Measurements from ENCODE around the gene ABI2. TPM values are rescaled to one million over a fixed set of nuclear protein-coding genes. Genes with fewer than 3 reads are reported as not detected.

ABI2 gene
- total RNA-seq, 1 experiment from 2014 or later = 65.6 TPM

GRCh38 chr2:203310688-203311436, 17.3 kb upstream of the ABI2 start:
- H3K27me3 Mint-ChIP-seq (ENCODE audit: insufficient read depth, unreplicated experiment) = no peaks in the 10 kb centered on the region
- no peaks in the 10 kb centered on the region for H3K9me3 Mint-ChIP-seq (ENCODE audit: unreplicated experiment)
- DNase-seq (ENCODE audit: unreplicated experiment) = no peak
- no peak for TF ChIP-seq CTCF (IDR thresholded peaks at IDR 0.05; ENCODE audit: unreplicated experiment)
- H3K4me3 Mint-ChIP-seq (ENCODE audit: unreplicated experiment) = no peak overlapping the region
- intact Hi-C loops (cut with micrococcal nuclease) = no loop called here
- CTCF ChIA-PET = no interaction called here
- no peak overlapping the region for H3K27ac Mint-ChIP-seq (ENCODE audit: low read depth, unreplicated experiment)
- no peaks in the 10 kb centered on the region for H3K36me3 Mint-ChIP-seq (ENCODE audit: insufficient read depth, unreplicated experiment)
- H3K4me1 Mint-ChIP-seq (ENCODE audit: insufficient read depth, unreplicated experiment) = no peaks in the 10 kb centered on the region
- BruUV-seq (replicated peaks) = no TSS peak
- POLR2A ChIA-PET = interaction anchor here (1.3 kb wide), 1 partner anchor 63 kb away, joined by 3 read pairs; no protein-coding TSS in a partner anchor

GRCh38 chr2:203326356-203326755, 1.8 kb upstream of the ABI2 start:
- DNase-seq (ENCODE audit: unreplicated experiment) = no peak
- intact Hi-C loops (cut with micrococcal nuclease) = loop anchor here (5.0 kb wide), 2 partner anchors 89 to 126 kb away; partner anchors contain the start of gene CYP20A1
- Mint-ChIP-seq H3K36me3 (ENCODE audit: insufficient read depth, unreplicated experiment) (no peaks in the 10 kb centered on the region), H3K27ac (ENCODE audit: low read depth, unreplicated experiment) (no peak overlapping the region), H3K9me3 (ENCODE audit: unreplicated experiment) (no peaks in the 10 kb centered on the region), H3K4me1 (ENCODE audit: insufficient read depth, unreplicated experiment) (peaks cover 18% of the 10 kb centered on the region), H3K27me3 (ENCODE audit: insufficient read depth, unreplicated experiment) (no peaks in the 10 kb centered on the region), H3K4me3 (ENCODE audit: unreplicated experiment) (no peak overlapping the region)
- BruUV-seq (replicated peaks) = no TSS peak
- no peak for TF ChIP-seq CTCF (IDR thresholded peaks at IDR 0.05; ENCODE audit: unreplicated experiment)
- POLR2A ChIA-PET = interaction anchor here (1.1 to 1.2 kb wide), 2 partner anchors 19 to 24 kb away, joined by 3 read pairs; no protein-coding TSS in a partner anchor
- CTCF ChIA-PET = no interaction called here

DNA sequence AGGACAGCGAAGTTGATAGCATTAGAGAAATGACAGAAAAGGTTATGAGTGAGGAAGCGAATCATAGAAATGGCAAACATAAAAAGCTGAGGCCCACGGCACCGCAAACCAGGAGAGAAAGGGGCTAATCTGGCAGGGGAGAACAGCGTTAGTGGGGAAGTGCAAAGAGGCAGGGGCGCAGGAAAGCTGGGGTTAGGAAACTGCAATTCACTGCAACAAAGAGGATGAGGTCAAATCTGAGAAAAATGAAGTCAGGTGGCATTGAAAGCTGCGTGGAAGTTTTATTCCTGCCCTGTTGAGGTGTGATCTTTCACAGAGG, 653 bp upstream of the ABI2 start:
- BruUV-seq (replicated peaks) = no TSS peak
- peak overlapping the region; percentile 76 for H3K4me3 Mint-ChIP-seq (ENCODE audit: unreplicated experiment)
- intact Hi-C loops (cut with micrococcal nuclease) = loop anchor here (5.0 kb wide), 2 partner anchors 90 to 125 kb away; partner anchors contain the start of gene CYP20A1
- H3K9me3 Mint-ChIP-seq (ENCODE audit: unreplicated experiment) = no peaks in the 10 kb centered on the region
- H3K4me1 Mint-ChIP-seq (ENCODE audit: insufficient read depth, unreplicated experiment) = peaks cover 18% of the 10 kb centered on the region
- no peak for TF ChIP-seq CTCF (IDR thresholded peaks at IDR 0.05; ENCODE audit: unreplicated experiment)
- H3K27ac Mint-ChIP-seq (ENCODE audit: low read depth, unreplicated experiment) = no peak overlapping the region
- H3K27me3 Mint-ChIP-seq (ENCODE audit: insufficient read depth, unreplicated experiment) = no peaks in the 10 kb centered on the region
- POLR2A ChIA-PET = interaction anchor here (0.7 to 0.9 kb wide), 2 partner anchors 16 to 87 kb away, joined by 3 read pairs; no protein-coding TSS in a partner anchor
- H3K36me3 Mint-ChIP-seq (ENCODE audit: insufficient read depth, unreplicated experiment) = no peaks in the 10 kb centered on the region
- CTCF ChIA-PET = interaction anchor here (0.7 kb wide), 1 partner anchor 9 kb away, joined by 3 read pairs; no protein-coding TSS in a partner anchor
- DNase-seq (ENCODE audit: unreplicated experiment) = no peak

DNA sequence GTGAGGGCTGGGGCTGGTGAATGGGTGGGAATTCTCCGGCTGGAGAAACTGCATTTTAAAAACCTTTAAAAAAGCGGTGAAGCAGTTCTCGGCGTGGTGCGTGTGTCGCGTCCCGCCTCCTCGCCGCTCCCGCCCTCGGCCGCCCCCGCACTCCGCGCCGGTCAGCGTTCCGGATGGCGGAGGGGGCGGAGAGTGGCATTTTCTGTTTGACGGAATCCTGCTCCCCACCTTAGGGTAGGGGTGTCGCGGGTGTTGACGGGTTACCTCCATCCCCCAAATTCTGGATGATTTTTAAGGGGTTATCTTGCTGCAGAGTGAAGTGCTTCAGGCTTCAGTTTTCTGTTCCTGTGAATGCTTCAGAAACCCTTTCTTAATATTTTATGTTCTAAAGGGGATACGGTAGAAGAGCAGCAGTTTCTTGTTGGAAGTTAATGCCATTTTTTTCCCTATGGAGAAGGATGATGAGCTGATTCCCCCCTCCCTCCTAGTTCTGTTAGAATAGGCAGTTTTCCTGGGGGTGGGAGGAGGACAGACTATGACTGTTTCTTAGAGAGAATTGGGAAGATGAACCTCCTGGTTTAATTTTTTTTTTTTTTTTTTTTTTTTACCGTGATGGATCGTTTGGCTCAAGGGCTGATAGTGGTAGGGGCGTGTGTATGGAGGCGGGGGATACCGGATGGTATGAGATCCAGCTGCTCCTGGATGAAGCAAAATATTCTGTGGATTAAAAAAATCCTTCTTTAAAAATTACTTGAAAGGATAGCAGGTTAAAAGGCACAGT, 756 bp downstream of the ABI2 start:
- no TSS peak for BruUV-seq (replicated peaks)
- Mint-ChIP-seq H3K4me1 (ENCODE audit: insufficient read depth, unreplicated experiment) (peaks cover 18% of the 10 kb centered on the region), H3K36me3 (ENCODE audit: insufficient read depth, unreplicated experiment) (no peaks in the 10 kb centered on the region), H3K27ac (ENCODE audit: low read depth, unreplicated experiment) (peak overlapping the region; percentile 61), H3K27me3 (ENCODE audit: insufficient read depth, unreplicated experiment) (no peaks in the 10 kb centered on the region), H3K4me3 (ENCODE audit: unreplicated experiment) (peak overlapping the region; percentile 76), H3K9me3 (ENCODE audit: unreplicated experiment) (no peaks in the 10 kb centered on the region)
- peak; percentile 51 for DNase-seq (ENCODE audit: unreplicated experiment)
- ChIA-PET POLR2A (interaction anchor here (0.5 to 2.2 kb wide), 12 partner anchors 10 to 1613 kb away, joined by 3 to 17 read pairs (median 4); partner anchors contain the start of genes CYP20A1 and FAM117B), CTCF (interaction anchor here (0.5 to 1.5 kb wide), 3 partner anchors 12 to 738 kb away, joined by 3 to 4 read pairs (median 3); no protein-coding TSS in a partner anchor)
- TF ChIP-seq CTCF (IDR thresholded peaks at IDR 0.05; ENCODE audit: unreplicated experiment) = no peak
- intact Hi-C loops (cut with micrococcal nuclease) = loop anchor here (5.0 kb wide), 2 partner anchors 92 to 123 kb away; partner anchors contain the start of gene CYP20A1
